Motor neuron (in vitro differentiated cells): ENCODE measurements around the gene SHROOM3. TPM values are rescaled to one million over a fixed set of nuclear protein-coding genes. Genes with fewer than 3 reads are reported as not detected.
A peak's percentile ranks its signal among the peaks of the same experiment; 100 is the strongest.

ENCODE experiments used
- ATAC-seq, 8 experiments: fragments of 200-7000 bp; cut with Tn5 transposase; replicated peaks in 6 of 8; 2 replicates each; pipeline ENCODE4 v1.8.0; 2021; ENCODE audit warnings: mild to moderate bottlenecking in 8 of 8, moderate library complexity in 8 of 8
- H3K27ac ChIP-seq, 2 donors: fragments of 250-450 bp; sonication (Bioruptor Pico); 2 replicates each; pipeline ENCODE4 v1.9.0; 2021; ENCODE audit warnings: antibody characterized with exemption in 2 of 2, mild to moderate bottlenecking in 2 of 2, moderate library complexity in 1 of 2
- H3K4me1 ChIP-seq, 2 donors: fragments of 250-450 bp; sonication (Bioruptor Pico); replicated peaks in 1 of 2; 2 replicates each; pipeline ENCODE4 v1.6.1; 2021; ENCODE audit warnings: antibody characterized with exemption in 2 of 2, mild to moderate bottlenecking in 2 of 2, moderate library complexity in 1 of 2
- H3K4me3 ChIP-seq, 5 donors: fragments of 250-450 bp; sonication (Bioruptor Pico); 2 replicates each; pipeline ENCODE4 v1.9.0; 2021; ENCODE audit warnings: antibody characterized with exemption in 5 of 5, mild to moderate bottlenecking in 5 of 5, moderate library complexity in 4 of 5
- WGBS, 10 experiments: fragments of 450-650 bp; shearing (Covaris generic); methylation state at CpG; one replicate each; pipeline ENCODE4 v1.0.0; 2022; 5-methylcytosine and 5-hydroxymethylcytosine counted together
- in situ Hi-C, 9 experiments: fragments of 400-800 bp; cut with MboI; loops; one replicate each; pipeline ENCODE4 v1.15.0; 2021; ENCODE audit warnings: low sequenced_read_pairs in 9 of 9, low pct_unique_long_range_greater_than_20kb in 2 of 9; ENCODE audit not compliant: unreplicated experiment in 9 of 9
- total RNA-seq, 8 experiments: library from RNA; unstranded; fragments of 300-600 nt; gene quantifications; 2 replicates each; pipeline versions ENCODE4 v1.2.3 to v1.2.4, GENCODE V29; 2022

SHROOM3 gene
- total RNA-seq, 8 experiments from 2014 or later = 0.49 to 51.0 (median 7.9) TPM

DNA sequence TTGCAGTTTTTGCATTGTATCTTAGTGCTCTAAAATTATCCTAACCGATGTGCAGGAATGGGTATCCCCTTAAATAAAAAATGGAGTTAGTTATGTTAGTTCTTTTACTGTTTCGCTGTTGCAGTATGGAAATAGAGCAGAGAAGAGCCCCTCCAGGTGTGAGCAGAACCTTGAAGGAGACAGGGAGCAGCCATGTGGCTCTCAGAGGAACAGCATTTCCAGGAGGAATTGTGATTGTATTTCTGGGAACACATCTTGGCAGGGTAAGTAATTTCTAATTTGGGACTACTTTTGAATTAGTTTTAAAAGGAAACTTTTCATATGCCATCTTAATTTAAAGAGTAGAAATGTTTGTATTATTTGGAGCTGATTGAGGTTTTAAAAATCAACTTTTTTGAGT lies 8.8 kb upstream of the SHROOM3 start:
- no peak overlapping the region for H3K27ac ChIP-seq
- H3K4me1 ChIP-seq = no peaks in the 10 kb centered on the region
- peak in 2 of 8 experiments; percentile 27 to 54 for ATAC-seq
- H3K4me3 ChIP-seq = no peak overlapping the region
- in situ Hi-C loops = no loop called here
- 39 to 100% (median 65%) methylated on average over 1 to 2 of the region's 2 CpGs; no CpG with 5 or more reads in 2 of the 10 experiments for WGBS, 10 experiments

DNA sequence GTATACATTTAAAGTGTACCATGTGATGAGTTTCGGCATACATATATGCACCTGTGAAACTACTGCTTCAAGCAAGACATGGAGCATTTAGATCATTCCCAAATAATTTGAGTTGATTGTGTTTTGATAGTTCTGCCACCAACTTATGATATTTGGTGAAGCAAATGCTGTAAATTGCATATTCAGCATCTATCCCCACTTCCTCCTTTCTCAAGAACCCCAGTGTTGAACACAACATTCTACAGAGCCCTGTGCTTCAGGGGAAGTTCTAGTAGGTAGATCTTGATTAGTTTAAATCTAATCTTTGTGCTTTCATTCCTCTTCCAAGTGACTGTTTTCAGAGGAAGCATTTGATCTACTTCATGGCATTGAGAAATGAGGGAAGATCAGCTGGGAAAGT lies 5.4 kb upstream of the SHROOM3 start:
- H3K4me1 ChIP-seq = peaks cover 9 to 10% of the 10 kb centered on the region in 2 donors
- H3K4me3 ChIP-seq = no peak overlapping the region
- no peak for ATAC-seq
- no peak overlapping the region for H3K27ac ChIP-seq
- 80 to 100% (median 92%) methylated on average over 1 of the region's 1 CpG; no CpG with 5 or more reads in 3 of the 10 experiments for WGBS, 10 experiments
- in situ Hi-C loops = loop anchor here in 5 of 9 experiments (10.0 kb wide), 3 partner anchors 65 to 325 kb away; no protein-coding TSS in a partner anchor

DNA sequence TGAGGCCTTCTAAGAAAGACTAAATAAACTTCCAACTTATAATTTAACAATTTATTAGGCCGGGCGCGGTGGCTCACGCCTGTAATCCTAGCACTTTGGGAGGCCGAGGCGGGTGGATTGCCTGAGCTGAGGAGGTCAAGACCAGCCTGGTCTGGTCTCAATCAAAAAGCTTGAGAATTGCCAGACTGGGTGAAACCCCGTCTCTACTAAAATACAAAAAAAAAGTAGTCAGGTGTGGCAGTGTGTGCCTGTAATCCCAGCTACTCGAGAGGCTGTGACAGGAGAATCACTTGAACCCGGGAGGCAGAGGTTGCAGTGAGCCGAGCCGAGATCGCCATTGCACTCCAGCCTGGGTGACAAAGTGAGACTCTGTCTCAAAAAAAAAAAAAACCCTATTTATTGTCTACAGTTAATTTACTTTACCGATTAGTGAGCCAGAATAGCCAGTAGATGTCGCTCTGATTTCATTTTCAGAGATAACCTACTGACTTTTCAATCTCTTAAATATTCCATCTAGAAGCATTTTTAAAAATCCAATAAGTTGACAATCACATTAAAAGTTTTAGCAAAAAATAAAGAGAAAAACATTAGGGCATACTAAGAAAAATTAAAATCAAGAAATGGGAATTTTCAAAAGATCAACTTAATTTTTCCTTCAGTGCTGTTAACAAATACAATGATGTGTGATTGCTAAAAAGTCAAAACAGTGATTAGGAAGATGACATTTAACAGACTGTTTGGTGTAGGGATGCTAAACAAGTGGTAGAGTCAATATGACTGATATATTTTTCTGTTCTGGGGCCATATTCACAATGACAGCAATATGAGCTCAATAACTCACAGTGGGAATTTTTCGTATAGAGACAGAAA lies 4.3 kb upstream of the SHROOM3 start:
- Histone ChIP-seq H3K4me3 (no peak overlapping the region), H3K27ac (no peak overlapping the region), H3K4me1 (peaks cover 10 to 12% of the 10 kb centered on the region in 2 donors)
- in situ Hi-C loops = loop anchor here in 5 of 9 experiments (10.0 kb wide), 3 partner anchors 64 to 324 kb away; no protein-coding TSS in a partner anchor
- peak; percentile 33 to 77 (median 52) for ATAC-seq
- WGBS, 10 experiments = 0 to 86% (median 28%) methylated on average over 2 to 15 of the region's 15 CpGs; no CpG with 5 or more reads in 1 of the 10 experiments

DNA sequence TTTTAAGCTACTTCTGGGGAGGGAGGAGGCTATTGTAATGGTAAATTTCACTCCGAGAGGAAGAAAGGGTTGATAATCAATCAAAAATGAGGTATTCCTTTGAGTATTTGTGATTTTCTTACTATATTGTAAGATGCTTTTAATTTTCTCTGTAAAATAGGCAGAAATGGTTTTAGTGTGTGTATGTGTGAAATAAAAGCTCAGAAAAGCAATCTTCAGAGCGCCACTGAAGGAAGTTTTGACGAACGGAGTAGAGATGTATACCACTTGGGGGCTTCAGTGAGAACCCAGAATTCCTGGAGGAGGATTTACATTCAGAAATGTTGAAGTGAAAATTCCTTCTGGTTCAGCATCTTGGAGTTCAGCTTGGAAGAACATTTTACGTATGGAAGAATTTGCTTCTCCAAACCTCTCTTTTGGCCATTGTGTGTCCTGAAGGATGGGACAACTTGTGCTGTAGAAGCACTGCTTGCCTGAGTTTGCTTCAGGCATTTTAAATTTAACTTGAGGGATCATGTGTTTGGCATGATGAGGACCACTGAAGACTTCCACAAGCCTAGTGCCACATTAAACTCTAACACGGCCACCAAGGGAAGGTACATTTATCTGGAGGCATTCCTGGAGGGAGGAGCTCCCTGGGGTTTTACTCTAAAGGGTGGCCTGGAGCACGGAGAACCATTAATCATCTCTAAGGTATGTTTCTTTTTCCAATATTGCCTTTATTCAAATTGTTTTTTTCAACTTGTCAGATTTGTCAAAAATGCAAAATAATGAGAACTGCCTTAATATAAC lies 695 bp downstream of the SHROOM3 start:
- H3K4me1 ChIP-seq = peaks cover 10 to 20% of the 10 kb centered on the region in 2 donors
- 0 to 46% (median 15%) methylated on average over 1 to 7 of the region's 7 CpGs for WGBS, 10 experiments
- ATAC-seq = peak in 5 of 8 experiments; percentile 47 to 67 (median 64)
- in situ Hi-C loops = loop anchor here in 6 of 9 experiments (5.0 to 10.0 kb wide), 4 partner anchors 59 to 319 kb away; no protein-coding TSS in a partner anchor
- peak overlapping the region; percentile 25 to 36 (median 31) for H3K4me3 ChIP-seq
- peak overlapping the region; percentile 6 to 82 for H3K27ac ChIP-seq

DNA sequence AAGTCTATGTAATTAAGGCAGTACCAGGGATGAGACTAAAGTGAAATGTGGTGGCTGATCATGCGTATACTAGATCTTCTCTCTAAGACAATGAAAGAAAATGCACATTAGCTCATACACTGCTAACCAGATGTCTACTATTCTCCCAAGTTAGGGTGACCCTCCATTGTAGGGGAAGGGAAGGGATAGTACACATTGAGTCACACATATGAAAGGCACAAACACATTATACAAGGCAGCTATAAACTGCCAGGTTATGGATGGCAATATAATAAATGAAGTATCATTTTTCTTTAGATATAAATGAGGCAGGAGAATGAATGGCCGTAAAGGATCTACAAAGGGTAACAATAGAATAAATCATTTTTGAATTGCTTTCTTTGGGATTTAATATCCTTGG lies 4.5 kb downstream of the SHROOM3 start:
- in situ Hi-C loops = loop anchor here in 6 of 9 experiments (5.0 to 10.0 kb wide), 4 partner anchors 55 to 315 kb away; no protein-coding TSS in a partner anchor
- Histone ChIP-seq H3K27ac (no peak overlapping the region), H3K4me1 (peaks cover 7 to 12% of the 10 kb centered on the region in 2 donors), H3K4me3 (no peak overlapping the region)
- no peak for ATAC-seq
- 0 to 100% (median 84%) methylated on average over 1 to 2 of the region's 2 CpGs; no CpG with 5 or more reads in 1 of the 10 experiments for WGBS, 10 experiments

DNA sequence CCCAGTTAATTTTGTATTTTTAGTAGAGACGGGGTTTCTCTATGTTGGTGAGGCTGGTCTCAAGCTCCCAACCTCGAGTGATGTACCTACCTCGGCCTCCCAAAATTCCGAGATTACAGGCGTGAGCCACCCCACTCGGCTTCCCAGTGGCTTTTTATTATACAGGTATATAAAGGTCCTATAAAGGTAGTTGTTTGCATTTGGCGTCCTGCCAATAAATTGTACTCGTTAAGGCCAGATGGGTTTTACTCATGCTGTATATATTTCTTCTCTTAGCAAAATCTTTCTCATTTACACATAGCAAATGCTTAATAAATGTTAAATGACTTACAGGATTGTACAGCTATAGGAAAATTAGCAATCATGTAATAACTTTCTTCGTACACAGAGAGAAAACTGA lies 6.9 kb downstream of the SHROOM3 start:
- in situ Hi-C loops = no loop called here
- Histone ChIP-seq H3K4me1 (peaks cover 3 to 6% of the 10 kb centered on the region in 2 donors), H3K27ac (no peak overlapping the region), H3K4me3 (no peak overlapping the region)
- ATAC-seq = no peak
- WGBS, 10 experiments = 55 to 100% (median 90%) methylated on average over 1 to 8 of the region's 9 CpGs; no CpG with 5 or more reads in 2 of the 10 experiments

DNA sequence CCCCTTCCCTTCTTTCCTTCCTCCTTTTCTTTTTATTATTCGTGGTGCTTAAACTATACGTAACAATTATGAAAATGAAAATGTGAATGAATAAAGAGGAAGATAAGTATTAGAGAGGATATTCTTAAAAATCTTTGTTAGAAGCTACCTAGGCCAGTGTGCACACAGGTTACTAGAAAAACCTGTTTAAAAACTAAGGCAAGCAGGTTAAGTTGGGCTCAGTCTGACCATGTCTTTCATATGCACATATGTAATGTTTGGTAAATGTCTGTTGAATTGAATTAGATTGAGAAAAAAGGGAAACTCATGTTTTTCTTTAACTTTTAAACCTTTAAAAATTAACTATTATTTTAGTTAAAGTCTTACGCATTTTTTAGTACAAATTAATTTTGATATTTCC lies 7.8 kb downstream of the SHROOM3 start:
- no peak for ATAC-seq
- Histone ChIP-seq H3K4me1 (peaks cover 0 to 9% of the 10 kb centered on the region in 2 donors), H3K4me3 (no peak overlapping the region), H3K27ac (no peak overlapping the region)
- WGBS, 10 experiments = 76 to 100% (median 87%) methylated on average over 1 to 3 of the region's 3 CpGs; no CpG with 5 or more reads in 1 of the 10 experiments
- in situ Hi-C loops = no loop called here

DNA sequence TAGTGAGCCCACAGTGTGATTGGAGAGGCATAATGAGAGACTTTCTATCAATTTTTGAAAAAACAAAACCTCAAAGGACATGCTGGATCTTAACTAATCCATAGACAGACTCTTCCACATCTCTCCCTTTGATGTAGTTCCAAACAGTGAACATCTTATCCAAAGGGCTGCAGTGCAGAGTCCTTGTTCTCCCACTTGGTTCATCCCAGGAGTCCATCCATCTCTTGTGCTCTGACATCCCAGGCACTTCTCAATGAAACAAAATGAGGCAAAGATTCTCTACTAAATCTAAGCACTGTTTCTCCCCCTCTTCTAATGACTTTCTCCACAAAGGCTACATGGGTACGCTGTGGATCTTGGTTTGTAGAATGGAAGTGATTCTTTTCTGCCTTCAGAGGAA lies 8.3 kb downstream of the SHROOM3 start:
- no peak overlapping the region for H3K27ac ChIP-seq
- in situ Hi-C loops = no loop called here

DNA sequence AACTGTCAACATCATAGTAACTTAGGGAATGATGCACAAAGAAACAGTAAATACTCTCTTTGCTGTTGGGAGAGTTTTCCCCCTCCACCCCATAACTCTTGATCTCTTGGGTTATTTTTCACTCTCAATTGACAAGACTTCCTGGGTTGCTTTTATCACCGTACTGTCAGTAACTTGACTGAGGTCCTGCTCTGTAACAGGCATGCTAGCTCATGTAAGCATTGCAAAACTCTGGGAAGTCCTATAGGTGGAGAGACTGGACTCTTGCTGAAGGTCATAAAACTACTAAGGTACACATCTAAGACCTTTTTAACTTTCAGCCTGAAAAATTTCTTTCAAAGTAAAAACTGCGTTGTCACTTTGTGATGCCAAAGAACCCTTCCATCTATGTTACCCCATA lies 10.9 kb downstream of the SHROOM3 start:
- ATAC-seq = no peak
- no peak overlapping the region for H3K4me3 ChIP-seq
- 67 to 100% (median 100%) methylated on average over 1 to 2 of the region's 2 CpGs; no CpG with 5 or more reads in 2 of the 10 experiments for WGBS, 10 experiments
- in situ Hi-C loops = no loop called here
- no peak overlapping the region for H3K27ac ChIP-seq
- H3K4me1 ChIP-seq = peaks cover 13 to 17% of the 10 kb centered on the region in 2 donors

More for the DNA sequence above, 8.3 kb downstream of the SHROOM3 start:
- 20 to 100% (median 59%) methylated on average over 1 of the region's 1 CpG; no CpG with 5 or more reads in 2 of the 10 experiments for WGBS, 10 experiments
- ATAC-seq = peak in 5 of 8 experiments; percentile 45 to 60 (median 47)
- Histone ChIP-seq H3K4me3 (no peak overlapping the region), H3K4me1 (peaks cover 0 to 15% of the 10 kb centered on the region in 2 donors)

DNA sequence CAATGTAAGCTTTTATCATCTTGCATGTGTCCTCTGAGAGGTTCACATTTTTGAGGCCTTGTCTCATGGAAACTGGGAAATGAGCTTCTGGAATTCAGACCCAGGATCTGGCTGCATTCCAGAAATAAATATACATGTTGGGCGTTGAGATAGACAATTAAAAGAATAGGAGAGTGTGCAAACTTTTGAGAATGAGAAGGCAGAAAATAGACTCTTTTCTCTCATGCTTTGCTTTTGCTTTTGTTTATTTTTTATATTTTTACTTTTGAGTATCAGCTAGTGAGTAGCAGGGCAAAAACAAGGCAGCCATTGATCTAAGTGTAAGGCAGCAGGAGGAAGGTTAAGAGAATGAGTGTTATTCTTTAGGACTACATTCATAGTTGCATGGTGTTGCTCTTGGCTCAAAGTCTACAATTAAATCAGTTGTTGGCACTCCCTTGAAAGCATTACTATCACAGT lies 12.4 kb downstream of the SHROOM3 start:
- ATAC-seq = peak in 5 of 8 experiments; percentile 33 to 69 (median 62)
- H3K27ac ChIP-seq = no peak overlapping the region
- H3K4me1 ChIP-seq = peaks cover 13 to 17% of the 10 kb centered on the region in 2 donors
- in situ Hi-C loops = no loop called here
- H3K4me3 ChIP-seq = no peak overlapping the region
- WGBS, 10 experiments = 0 to 100% (median 40%) methylated on average over 1 of the region's 1 CpG; no CpG with 5 or more reads in 3 of the 10 experiments

DNA sequence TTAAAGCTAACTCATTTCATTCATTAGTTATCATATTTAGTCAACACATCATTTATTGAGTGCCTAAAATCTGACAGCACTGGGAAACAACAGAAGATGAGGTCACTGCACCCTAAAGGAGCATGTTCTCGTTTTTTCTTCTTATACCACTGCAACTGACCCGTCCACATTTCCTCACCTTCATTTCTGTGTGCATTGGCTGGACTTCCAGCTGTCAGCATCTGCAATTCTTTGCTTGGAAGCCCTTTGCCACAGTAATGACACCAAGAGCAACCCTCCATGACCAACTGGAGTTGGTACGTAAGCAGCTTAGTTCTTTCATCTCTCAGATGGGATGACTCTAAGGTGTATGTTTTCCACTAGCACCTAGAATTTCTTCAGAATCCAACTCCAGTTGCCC lies 13.2 kb downstream of the SHROOM3 start:
- Histone ChIP-seq H3K27ac (no peak overlapping the region), H3K4me3 (no peak overlapping the region), H3K4me1 (peaks cover 13 to 16% of the 10 kb centered on the region in 2 donors)
- WGBS, 10 experiments = 24 to 100% (median 90%) methylated on average over 2 to 3 of the region's 3 CpGs; no CpG with 5 or more reads in 2 of the 10 experiments
- no peak for ATAC-seq
- in situ Hi-C loops = no loop called here

DNA sequence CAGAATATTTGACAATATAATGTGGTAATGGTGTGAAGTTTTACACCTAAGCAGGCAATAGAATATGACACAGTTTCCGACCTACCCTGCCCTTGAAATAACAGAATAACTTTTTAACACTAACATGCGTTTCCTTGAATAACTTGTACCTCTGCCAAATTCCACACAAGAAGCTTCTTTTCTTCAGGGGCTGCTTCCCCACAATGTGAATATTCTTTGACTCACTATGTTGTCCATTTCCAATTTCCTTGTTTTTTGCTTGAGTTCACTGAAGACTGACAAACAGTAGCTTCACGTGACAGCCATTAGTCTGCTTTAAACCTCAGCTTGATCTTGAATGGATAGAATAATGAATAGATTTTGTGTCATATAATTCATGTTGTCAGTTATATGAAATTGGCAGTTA lies 14.3 kb downstream of the SHROOM3 start:
- whole genome bisulfite sequencing, 10 experiments = 0 to 100% (median 33%) methylated on average over 1 to 3 of the region's 3 CpGs; no CpG with 5 or more reads in 2 of the 10 experiments
- no peak overlapping the region for H3K27ac ChIP-seq
- H3K4me1 ChIP-seq = peaks cover 12 to 13% of the 10 kb centered on the region in 2 donors
- H3K4me3 ChIP-seq = no peak overlapping the region
- in situ Hi-C loops = no loop called here
- ATAC-seq = peak in 7 of 8 experiments; percentile 12 to 71 (median 26)
